HepG2 (cell line): ENCODE results near the gene ZNF217. TPM values are rescaled to one million over a fixed set of nuclear protein-coding genes. Genes with fewer than 3 reads are reported as not detected.

ENCODE experiments used
- polyA plus RNA-seq, 8 experiments: library from polyadenylated mRNA; depleted of rRNA in 3 of 8; stranded (reverse) in 7 of 8; unstranded in 1 of 8; fragments of >200 nt; fragmentation: Illumina TruSeq in 4 of 8; extraction: Trizol in 4 of 8; gene quantifications; 2 replicates each; pipeline versions ENCODE4 v1.2.1 to v1.2.3, GENCODE V29; 2011 to 2016; ENCODE audit warnings: low read depth in 4 of 8, missing spikeins in 1 of 8, mixed read lengths in 1 of 8; ENCODE audit not compliant: insufficient read depth in 1 of 8
- small RNA-seq, 3 experiments: library from RNA; depleted of rRNA; stranded (forward); fragments of <200 nt; gene quantifications; one replicate each; pipeline ENCODE3, GENCODE V24; 2012; ENCODE audit warnings: low read depth in 2 of 3, low replicate concordance in 1 of 3; ENCODE audit not compliant: insufficient read length in 3 of 3, insufficient read depth in 2 of 3
- total RNA-seq, 5 experiments: library from RNA; depleted of rRNA; stranded (reverse); fragments of >200 nt; fragmentation: Illumina TruSeq; extraction: Trizol; gene quantifications; 2 replicates each; pipeline ENCODE4 v1.2.3, GENCODE V29; 2016; ENCODE audit warnings: low read depth in 1 of 5

Gene ZNF217
- total and polyA plus RNA-seq, 2 of the 13 experiments (the other 11 are each of a cell fraction or from before 2014, with no cell fraction given) = 22.3 to 29.8 TPM

Small RNAs within 50 kb of the gene (small RNA-seq; reads per million reads assigned to genes)
- gene RF00019 = 0 reads per million in 3 experiments
